Right lobe of liver (tissue), 4 donors: Measurements from ENCODE around the gene ITPR1.

ENCODE experiments used
- POLR2A ChIP-seq: fragments of 450-650 bp; IDR thresholded peaks from one replicate; pipeline ENCODE4 v1.6.1; 2017; ENCODE audit warnings: antibody characterized with exemption, mild to moderate bottlenecking
- TF ChIP-seq, protein P1 (sequence below), 4 donors: fragments of 200-600 bp in 3 of 4; fragments of 450-650 bp in 1 of 4; IDR thresholded peaks; one replicate each; pipeline versions ENCODE4 v1.5.1 to v1.8.0; 2016 to 2022; ENCODE audit warnings: antibody characterized with exemption in 4 of 4, mild to moderate bottlenecking in 2 of 4
- donor health status: DM: no; HTN: no; CAD: no.
- donor health status: DM: no; HTN: no; CAD: no.
- donor health status: DM: no; HTN: yes; CAD: no.

GRCh38 chr3:4757575-4758248, 264.6 kb downstream of the ITPR1 start:
- TF ChIP-seq, protein P1, sequence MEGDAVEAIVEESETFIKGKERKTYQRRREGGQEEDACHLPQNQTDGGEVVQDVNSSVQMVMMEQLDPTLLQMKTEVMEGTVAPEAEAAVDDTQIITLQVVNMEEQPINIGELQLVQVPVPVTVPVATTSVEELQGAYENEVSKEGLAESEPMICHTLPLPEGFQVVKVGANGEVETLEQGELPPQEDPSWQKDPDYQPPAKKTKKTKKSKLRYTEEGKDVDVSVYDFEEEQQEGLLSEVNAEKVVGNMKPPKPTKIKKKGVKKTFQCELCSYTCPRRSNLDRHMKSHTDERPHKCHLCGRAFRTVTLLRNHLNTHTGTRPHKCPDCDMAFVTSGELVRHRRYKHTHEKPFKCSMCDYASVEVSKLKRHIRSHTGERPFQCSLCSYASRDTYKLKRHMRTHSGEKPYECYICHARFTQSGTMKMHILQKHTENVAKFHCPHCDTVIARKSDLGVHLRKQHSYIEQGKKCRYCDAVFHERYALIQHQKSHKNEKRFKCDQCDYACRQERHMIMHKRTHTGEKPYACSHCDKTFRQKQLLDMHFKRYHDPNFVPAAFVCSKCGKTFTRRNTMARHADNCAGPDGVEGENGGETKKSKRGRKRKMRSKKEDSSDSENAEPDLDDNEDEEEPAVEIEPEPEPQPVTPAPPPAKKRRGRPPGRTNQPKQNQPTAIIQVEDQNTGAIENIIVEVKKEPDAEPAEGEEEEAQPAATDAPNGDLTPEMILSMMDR (IDR thresholded peaks at IDR 0.05), result no peak
- TF ChIP-seq POLR2A, result no peak
